ENCODE measurements around the gene PLEKHS1. TPM values are rescaled to one million over a fixed set of nuclear protein-coding genes. Genes with fewer than 3 reads are reported as not detected.

The PLEKHS1 gene
- total RNA-seq, 4 donors from 2014 or later: 0.60 to 12.0 (median 5.8) TPM

GRCh38 chr10:113712755-113713639 is 38.5 kb upstream of the PLEKHS1 start:
- Histone ChIP-seq H3K4me3 (no peak overlapping the region), H3K36me3 (no peaks in the 10 kb centered on the region), H3K27ac (peak overlapping the region; percentile 13 to 77 (median 47)), H3K9me3 (no peaks in the 10 kb centered on the region), H3K27me3 (no peaks in the 10 kb centered on the region), H3K4me1 (peaks cover 3 to 31% (median 14%) of the 10 kb centered on the region in 4 donors)
- TF ChIP-seq EP300 (IDR thresholded peaks at IDR 0.05; ENCODE audit: low read depth): no peak
- TF ChIP-seq CTCF (IDR thresholded peaks at IDR 0.05): no peak
- peak in 2 of 3 donors; percentile 9 to 45 for TF ChIP-seq POLR2AphosphoS5 (IDR thresholded peaks at IDR 0.05)
- no peak for TF ChIP-seq POLR2A (IDR thresholded peaks at IDR 0.05)
- intact Hi-C loops (cut with DNase I; ENCODE audit: low total_unique reads) (no loop called here), in situ Hi-C loops (cut with MboI; ENCODE audit: low pct_ligation_motif_present in 1 of 4, low pct_unique_long_range_greater_than_20kb in 1 of 4, low sequenced_read_pairs in 3 of 4) (no loop called here)
- DNase-seq: peak; percentile 55
- WGBS, 2 donors (ENCODE audit: low coverage in 1 of 2): 41 to 54% methylated on average over 8 of the region's 8 CpGs

- WGBS, 2 donors (ENCODE audit: low coverage in 1 of 2): 63% methylated on average over 2 of the region's 2 CpGs; no CpG with 5 or more reads in 1 of the 2 donors
- in situ Hi-C loops (cut with MboI; ENCODE audit: low pct_ligation_motif_present in 1 of 4, low pct_unique_long_range_greater_than_20kb in 1 of 4, low sequenced_read_pairs in 3 of 4) (no loop called here), intact Hi-C loops (cut with DNase I; ENCODE audit: low total_unique reads) (no loop called here)
- TF ChIP-seq CTCF (IDR thresholded peaks at IDR 0.05) (no peak), POLR2A (IDR thresholded peaks at IDR 0.05) (no peak), EP300 (IDR thresholded peaks at IDR 0.05; ENCODE audit: low read depth) (no peak), POLR2AphosphoS5 (IDR thresholded peaks at IDR 0.05) (no peak)
- no peaks in the 10 kb centered on the region for H3K27me3 ChIP-seq
- H3K36me3 ChIP-seq: no peaks in the 10 kb centered on the region
- no peaks in the 10 kb centered on the region for H3K9me3 ChIP-seq
- peaks cover 3 to 37% (median 17%) of the 10 kb centered on the region in 4 donors for H3K4me1 ChIP-seq
- peak overlapping the region; percentile 13 to 77 (median 47) for H3K27ac ChIP-seq
- no peak for DNase-seq
- H3K4me3 ChIP-seq: no peak overlapping the region
Measured at GRCh38 chr10:113713640-113713982, 37.9 kb upstream of the PLEKHS1 start.

GRCh38 chr10:113716109-113716910 is 35.2 kb upstream of the PLEKHS1 start:
- in situ Hi-C loops (cut with MboI; ENCODE audit: low pct_ligation_motif_present in 1 of 4, low pct_unique_long_range_greater_than_20kb in 1 of 4, low sequenced_read_pairs in 3 of 4) (no loop called here), intact Hi-C loops (cut with DNase I; ENCODE audit: low total_unique reads) (no loop called here)
- Histone ChIP-seq H3K27me3 (no peaks in the 10 kb centered on the region), H3K9me3 (no peaks in the 10 kb centered on the region), H3K4me1 (peaks cover 3 to 18% (median 11%) of the 10 kb centered on the region in 4 donors), H3K36me3 (peaks cover 0 to 6% (median 2%) of the 10 kb centered on the region in 4 donors), H3K27ac (no peak overlapping the region), H3K4me3 (no peak overlapping the region)
- no peak for DNase-seq
- TF ChIP-seq EP300 (IDR thresholded peaks at IDR 0.05; ENCODE audit: low read depth) (no peak), POLR2A (IDR thresholded peaks at IDR 0.05) (no peak), CTCF (IDR thresholded peaks at IDR 0.05) (no peak), POLR2AphosphoS5 (IDR thresholded peaks at IDR 0.05) (no peak)
- WGBS, 2 donors (ENCODE audit: low coverage in 1 of 2): 64 to 90% methylated on average over 2 of the region's 2 CpGs
